Breast epithelium (tissue), 3 donors: ENCODE results near the gene MZT1.

Source experiments
- POLR2A ChIP-seq: fragments of 450-650 bp; IDR thresholded peaks from one replicate; pipeline ENCODE4 v1.6.1; 2016; ENCODE audit warnings: antibody characterized with exemption, mild to moderate bottlenecking, moderate library complexity
- POLR2AphosphoS5 ChIP-seq, 3 donors: sonication (generic); formaldehyde crosslinking; IDR thresholded peaks; one replicate each; pipeline ENCODE4 v1.6.1; 2017; ENCODE audit warnings: antibody characterized with exemption in 3 of 3
- TF ChIP-seq, protein P1 (sequence below), 3 donors: fragments of 450-650 bp; IDR thresholded peaks; one replicate each; pipeline ENCODE4 v1.5.1; 2016 to 2017; ENCODE audit warnings: antibody characterized with exemption in 3 of 3, mild to moderate bottlenecking in 3 of 3, moderate library complexity in 3 of 3

DNA sequence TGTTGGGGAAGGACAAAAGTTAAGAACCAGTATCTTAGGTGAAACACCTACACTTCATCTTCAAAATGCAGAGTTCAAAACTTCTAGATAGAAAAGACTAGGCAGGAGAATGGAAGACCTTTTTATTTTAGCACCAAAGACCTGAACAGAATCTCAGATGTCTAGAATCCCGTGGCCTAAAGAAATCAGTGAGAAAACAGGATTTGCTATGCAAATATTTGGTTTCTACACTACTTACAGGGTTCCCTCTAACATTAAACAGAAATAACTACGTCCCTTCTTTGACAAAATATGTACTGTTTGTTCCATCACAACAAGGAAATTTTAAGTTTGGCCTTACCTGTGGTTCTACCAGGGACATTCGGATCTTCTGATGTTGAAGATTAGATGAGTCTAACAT is 32.8 kb upstream of the MZT1 start:
- TF ChIP-seq, protein P1, sequence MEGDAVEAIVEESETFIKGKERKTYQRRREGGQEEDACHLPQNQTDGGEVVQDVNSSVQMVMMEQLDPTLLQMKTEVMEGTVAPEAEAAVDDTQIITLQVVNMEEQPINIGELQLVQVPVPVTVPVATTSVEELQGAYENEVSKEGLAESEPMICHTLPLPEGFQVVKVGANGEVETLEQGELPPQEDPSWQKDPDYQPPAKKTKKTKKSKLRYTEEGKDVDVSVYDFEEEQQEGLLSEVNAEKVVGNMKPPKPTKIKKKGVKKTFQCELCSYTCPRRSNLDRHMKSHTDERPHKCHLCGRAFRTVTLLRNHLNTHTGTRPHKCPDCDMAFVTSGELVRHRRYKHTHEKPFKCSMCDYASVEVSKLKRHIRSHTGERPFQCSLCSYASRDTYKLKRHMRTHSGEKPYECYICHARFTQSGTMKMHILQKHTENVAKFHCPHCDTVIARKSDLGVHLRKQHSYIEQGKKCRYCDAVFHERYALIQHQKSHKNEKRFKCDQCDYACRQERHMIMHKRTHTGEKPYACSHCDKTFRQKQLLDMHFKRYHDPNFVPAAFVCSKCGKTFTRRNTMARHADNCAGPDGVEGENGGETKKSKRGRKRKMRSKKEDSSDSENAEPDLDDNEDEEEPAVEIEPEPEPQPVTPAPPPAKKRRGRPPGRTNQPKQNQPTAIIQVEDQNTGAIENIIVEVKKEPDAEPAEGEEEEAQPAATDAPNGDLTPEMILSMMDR (IDR thresholded peaks at IDR 0.05), result no peak
- TF ChIP-seq POLR2A, result no peak
- no peak for TF ChIP-seq POLR2AphosphoS5 (IDR thresholded peaks at IDR 0.05)
